HG02970 (cell line): ENCODE measurements around the gene ACTL7A.
"Not testable (repeated sequence)": the region's sequence is repeated elsewhere in the genome, so short reads cannot be mapped to it uniquely, and the experiment has no call there.

Experiments
- ATAC-seq: cut with Tn5 transposase; IDR thresholded peaks from one replicate; pipeline ENCODE4 v1.9.1; 2021; ENCODE audit warnings: mild to moderate bottlenecking, moderate library complexity, moderate number of reproducible peaks; ENCODE audit not compliant: unreplicated experiment, low FRiP score

ACTL7A gene

GRCh38 chr9:108874058-108874788, 12.2 kb downstream of the ACTL7A start:
- ATAC-seq, result no peak

GRCh38 chr9:108876425-108876824, 14.4 kb downstream of the ACTL7A start:
- no peak for ATAC-seq

- ATAC-seq, result no peak
These were observed 15.5 kb downstream of the ACTL7A start for GRCh38 chr9:108877524-108877923.

- ATAC-seq, result no peak
These were observed 18.8 kb downstream of the ACTL7A start for GRCh38 chr9:108880738-108881316.

- no peak for ATAC-seq
These were observed 20.2 kb downstream of the ACTL7A start for GRCh38 chr9:108882052-108882888.

- no peak for ATAC-seq
These were observed 21.0 kb downstream of the ACTL7A start for GRCh38 chr9:108883085-108883484.

- ATAC-seq, result no peak
These were observed 22.6 kb downstream of the ACTL7A start for GRCh38 chr9:108884701-108885100.

GRCh38 chr9:108885643-108886348, 23.7 kb downstream of the ACTL7A start:
- ATAC-seq, result peak; percentile 98

- ATAC-seq, result not testable (repeated sequence)
These were observed 24.7 kb downstream of the ACTL7A start for GRCh38 chr9:108886594-108887271.

- no peak for ATAC-seq
These were observed 27.6 kb downstream of the ACTL7A start for GRCh38 chr9:108889649-108890067.

- no peak for ATAC-seq
These were observed 32.3 kb downstream of the ACTL7A start for GRCh38 chr9:108894225-108894997.

GRCh38 chr9:108897324-108898096, 35.4 kb downstream of the ACTL7A start:
- ATAC-seq, result no peak

- not testable (repeated sequence) for ATAC-seq
These were observed 37.1 kb downstream of the ACTL7A start for GRCh38 chr9:108899023-108899695.

- no peak for ATAC-seq
These were observed 38.1 kb downstream of the ACTL7A start for GRCh38 chr9:108900176-108900575.

- ATAC-seq, result no peak
These were observed 41.5 kb downstream of the ACTL7A start for GRCh38 chr9:108903420-108904103.

GRCh38 chr9:108904161-108904560, 42.1 kb downstream of the ACTL7A start:
- no peak for ATAC-seq

- no peak for ATAC-seq
These were observed 43.4 kb downstream of the ACTL7A start for GRCh38 chr9:108905494-108905893.

GRCh38 chr9:108910402-108910801, 48.3 kb downstream of the ACTL7A start:
- no peak for ATAC-seq
